HepG2 (cell line): ENCODE results near the gene NAB2. TPM values are rescaled to one million over a fixed set of nuclear protein-coding genes. Genes with fewer than 3 reads are reported as not detected.

Experiments
- KDM4B ChIP-seq: sonication (generic); formaldehyde crosslinking; IDR thresholded peaks from 2 replicates; pipeline ENCODE4 v1.4.0; 2020; ENCODE audit warnings: missing genetic modification reagents
- NAIF1 ChIP-seq: sonication (generic); formaldehyde crosslinking; IDR thresholded peaks from 2 replicates; pipeline ENCODE4 v1.5.0; 2020; ENCODE audit warnings: mild to moderate bottlenecking, missing genetic modification reagents, borderline replicate concordance
- PHB2 ChIP-seq: fragments of 450-650 bp; IDR thresholded peaks from 2 replicates; pipeline ENCODE4 v1.6.1; 2018; ENCODE audit not compliant: partially characterized antibody
- POGZ ChIP-seq: sonication (generic); formaldehyde crosslinking; IDR thresholded peaks from 2 replicates; pipeline ENCODE4 v1.4.0; 2020; ENCODE audit warnings: mild to moderate bottlenecking, missing genetic modification reagents
- SIN3B ChIP-seq: fragments of 150-350 bp; IDR thresholded peaks from 2 replicates; pipeline ENCODE4 v1.6.1; 2014; ENCODE audit warnings: low read length
- ZBTB3 ChIP-seq: sonication (generic); formaldehyde crosslinking; IDR thresholded peaks from 2 replicates; pipeline ENCODE4 v1.4.0; 2020; ENCODE audit warnings: low read depth, mild to moderate bottlenecking, moderate library complexity, missing genetic modification reagents, borderline replicate concordance
- ZBTB37 ChIP-seq: sonication (generic); formaldehyde crosslinking; IDR thresholded peaks from 2 replicates; pipeline ENCODE4 v1.4.0; 2020; ENCODE audit warnings: mild to moderate bottlenecking, missing genetic modification reagents
- ZNF335 ChIP-seq: sonication (generic); formaldehyde crosslinking; IDR thresholded peaks from 2 replicates; pipeline ENCODE4 v1.4.0; 2020; ENCODE audit warnings: missing genetic modification reagents
- ZNF7 ChIP-seq: IDR thresholded peaks from 2 replicates; pipeline ENCODE4 v1.6.1; 2016; ENCODE audit warnings: missing biosample characterization, missing genetic modification reagents
- ZSCAN25 ChIP-seq: sonication (generic); formaldehyde crosslinking; IDR thresholded peaks from 2 replicates; pipeline ENCODE4 v1.8.0; 2022; ENCODE audit warnings: mild to moderate bottlenecking, missing genetic modification reagents
- ZUFSP ChIP-seq: sonication (generic); formaldehyde crosslinking; IDR thresholded peaks from 2 replicates; pipeline ENCODE4 v1.9.0; 2021; ENCODE audit warnings: missing genetic modification reagents, mild to moderate bottlenecking, borderline replicate concordance
- polyA plus RNA-seq, 8 experiments: library from polyadenylated mRNA; depleted of rRNA in 3 of 8; stranded (reverse) in 7 of 8; unstranded in 1 of 8; fragments of >200 nt; fragmentation: Illumina TruSeq in 4 of 8; extraction: Trizol in 4 of 8; gene quantifications; 2 replicates each; pipeline versions ENCODE4 v1.2.1 to v1.2.3, GENCODE V29; 2011 to 2016; ENCODE audit warnings: low read depth in 4 of 8, missing spikeins in 1 of 8, mixed read lengths in 1 of 8; ENCODE audit not compliant: insufficient read depth in 1 of 8
- total RNA-seq, 5 experiments: library from RNA; depleted of rRNA; stranded (reverse); fragments of >200 nt; fragmentation: Illumina TruSeq; extraction: Trizol; gene quantifications; 2 replicates each; pipeline ENCODE4 v1.2.3, GENCODE V29; 2016; ENCODE audit warnings: low read depth in 1 of 5
- TF ChIP-seq, protein P1 (sequence below): IDR thresholded peaks from 2 replicates; pipeline ENCODE4 v1.6.1; 2016; ENCODE audit warnings: low read depth
- TF ChIP-seq, protein P2 (sequence below): sonication (generic); formaldehyde crosslinking; IDR thresholded peaks from 2 replicates; pipeline ENCODE4 v1.5.1; 2020; ENCODE audit warnings: mild to moderate bottlenecking, missing genetic modification reagents, moderate library complexity
- TF ChIP-seq, protein P3 (sequence below): sonication (generic); formaldehyde crosslinking; IDR thresholded peaks from 2 replicates; pipeline ENCODE4 v1.4.0; 2020; ENCODE audit warnings: mild to moderate bottlenecking, missing genetic modification reagents, borderline replicate concordance

Gene NAB2
- total and polyA plus RNA-seq, 2 of the 13 experiments (the other 11 are each of a cell fraction or from before 2014, with no cell fraction given): 11.7 to 12.9 TPM

DNA sequence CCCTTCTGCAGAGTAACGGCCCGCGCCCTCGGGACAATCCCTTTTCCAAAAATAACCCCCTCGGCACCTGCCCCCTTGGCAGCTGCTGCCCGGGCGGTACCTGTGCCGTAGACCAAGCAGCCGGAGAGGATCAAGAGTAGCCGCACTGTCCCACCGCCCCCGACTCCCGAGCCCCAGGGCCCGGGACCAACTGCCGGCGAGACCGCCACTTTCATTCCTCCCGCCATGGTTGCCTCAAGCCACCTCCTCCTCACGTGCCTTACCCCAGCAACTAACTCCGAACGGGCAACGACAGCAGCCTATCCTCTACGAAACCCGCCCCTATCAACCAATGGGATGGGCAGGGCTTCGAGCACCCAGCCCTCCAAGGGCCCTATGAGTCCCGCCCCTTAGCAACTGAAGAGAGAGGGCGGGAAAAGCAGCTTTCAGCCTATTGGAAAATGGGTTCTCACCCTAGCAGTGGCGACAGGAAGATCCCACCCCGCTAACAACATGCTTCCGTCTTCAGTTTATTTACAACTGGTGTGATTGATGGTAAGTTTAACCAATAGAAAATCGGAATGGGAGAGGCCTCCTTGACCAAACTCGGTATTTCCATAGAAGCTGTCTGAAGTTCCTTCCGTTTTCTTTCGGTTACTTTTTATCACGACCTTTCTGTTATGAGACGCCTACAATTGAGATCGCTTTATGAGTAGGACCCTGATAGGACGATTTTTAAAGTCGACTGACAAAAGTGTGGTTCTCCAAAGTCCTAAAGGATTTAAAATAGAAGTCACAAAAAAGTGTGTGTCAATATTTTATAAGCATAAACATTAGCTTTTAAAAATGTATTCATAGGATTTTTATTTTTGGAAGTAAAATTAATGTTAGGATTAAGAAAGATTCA, 10.2 kb upstream of the NAB2 start, which contains the start of gene NEMP1 (continued):
- TF ChIP-seq ZSCAN25 (CRISPR knock-in tag) (no peak), POGZ (CRISPR knock-in tag) (peak; percentile 53; the same call in 1 of the 2 replicates), ZBTB37 (CRISPR knock-in tag) (no peak), ZNF7 (CRISPR knock-in tag) (no peak), ZBTB3 (CRISPR knock-in tag) (no peak), ZNF335 (CRISPR knock-in tag) (no peak; the same call in 1 of the 2 replicates), KDM4B (CRISPR knock-in tag) (no peak), ZUFSP (CRISPR knock-in tag) (no peak), SIN3B (peak; percentile 96), PHB2 (no peak), NAIF1 (CRISPR knock-in tag) (no peak)
- TF ChIP-seq, protein P1, sequence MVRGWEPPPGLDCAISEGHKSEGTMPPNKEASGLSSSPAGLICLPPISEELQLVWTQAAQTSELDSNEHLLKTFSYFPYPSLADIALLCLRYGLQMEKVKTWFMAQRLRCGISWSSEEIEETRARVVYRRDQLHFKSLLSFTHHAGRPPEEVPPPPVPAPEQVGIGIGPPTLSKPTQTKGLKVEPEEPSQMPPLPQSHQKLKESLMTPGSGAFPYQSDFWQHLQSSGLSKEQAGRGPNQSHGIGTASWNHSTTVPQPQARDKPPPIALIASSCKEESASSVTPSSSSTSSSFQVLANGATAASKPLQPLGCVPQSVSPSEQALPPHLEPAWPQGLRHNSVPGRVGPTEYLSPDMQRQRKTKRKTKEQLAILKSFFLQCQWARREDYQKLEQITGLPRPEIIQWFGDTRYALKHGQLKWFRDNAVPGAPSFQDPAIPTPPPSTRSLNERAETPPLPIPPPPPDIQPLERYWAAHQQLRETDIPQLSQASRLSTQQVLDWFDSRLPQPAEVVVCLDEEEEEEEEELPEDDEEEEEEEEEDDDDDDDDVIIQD: peak; percentile 60; the same call in 1 of the 2 replicates
- TF ChIP-seq, protein P2, sequence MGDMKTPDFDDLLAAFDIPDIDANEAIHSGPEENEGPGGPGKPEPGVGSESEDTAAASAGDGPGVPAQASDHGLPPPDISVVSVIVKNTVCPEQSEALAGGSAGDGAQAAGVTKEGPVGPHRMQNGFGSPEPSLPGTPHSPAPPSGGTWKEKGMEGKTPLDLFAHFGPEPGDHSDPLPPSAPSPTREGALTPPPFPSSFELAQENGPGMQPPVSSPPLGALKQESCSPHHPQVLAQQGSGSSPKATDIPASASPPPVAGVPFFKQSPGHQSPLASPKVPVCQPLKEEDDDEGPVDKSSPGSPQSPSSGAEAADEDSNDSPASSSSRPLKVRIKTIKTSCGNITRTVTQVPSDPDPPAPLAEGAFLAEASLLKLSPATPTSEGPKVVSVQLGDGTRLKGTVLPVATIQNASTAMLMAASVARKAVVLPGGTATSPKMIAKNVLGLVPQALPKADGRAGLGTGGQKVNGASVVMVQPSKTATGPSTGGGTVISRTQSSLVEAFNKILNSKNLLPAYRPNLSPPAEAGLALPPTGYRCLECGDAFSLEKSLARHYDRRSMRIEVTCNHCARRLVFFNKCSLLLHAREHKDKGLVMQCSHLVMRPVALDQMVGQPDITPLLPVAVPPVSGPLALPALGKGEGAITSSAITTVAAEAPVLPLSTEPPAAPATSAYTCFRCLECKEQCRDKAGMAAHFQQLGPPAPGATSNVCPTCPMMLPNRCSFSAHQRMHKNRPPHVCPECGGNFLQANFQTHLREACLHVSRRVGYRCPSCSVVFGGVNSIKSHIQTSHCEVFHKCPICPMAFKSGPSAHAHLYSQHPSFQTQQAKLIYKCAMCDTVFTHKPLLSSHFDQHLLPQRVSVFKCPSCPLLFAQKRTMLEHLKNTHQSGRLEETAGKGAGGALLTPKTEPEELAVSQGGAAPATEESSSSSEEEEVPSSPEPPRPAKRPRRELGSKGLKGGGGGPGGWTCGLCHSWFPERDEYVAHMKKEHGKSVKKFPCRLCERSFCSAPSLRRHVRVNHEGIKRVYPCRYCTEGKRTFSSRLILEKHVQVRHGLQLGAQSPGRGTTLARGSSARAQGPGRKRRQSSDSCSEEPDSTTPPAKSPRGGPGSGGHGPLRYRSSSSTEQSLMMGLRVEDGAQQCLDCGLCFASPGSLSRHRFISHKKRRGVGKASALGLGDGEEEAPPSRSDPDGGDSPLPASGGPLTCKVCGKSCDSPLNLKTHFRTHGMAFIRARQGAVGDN (CRISPR knock-in tag): peak; percentile 93
- TF ChIP-seq, protein P3, sequence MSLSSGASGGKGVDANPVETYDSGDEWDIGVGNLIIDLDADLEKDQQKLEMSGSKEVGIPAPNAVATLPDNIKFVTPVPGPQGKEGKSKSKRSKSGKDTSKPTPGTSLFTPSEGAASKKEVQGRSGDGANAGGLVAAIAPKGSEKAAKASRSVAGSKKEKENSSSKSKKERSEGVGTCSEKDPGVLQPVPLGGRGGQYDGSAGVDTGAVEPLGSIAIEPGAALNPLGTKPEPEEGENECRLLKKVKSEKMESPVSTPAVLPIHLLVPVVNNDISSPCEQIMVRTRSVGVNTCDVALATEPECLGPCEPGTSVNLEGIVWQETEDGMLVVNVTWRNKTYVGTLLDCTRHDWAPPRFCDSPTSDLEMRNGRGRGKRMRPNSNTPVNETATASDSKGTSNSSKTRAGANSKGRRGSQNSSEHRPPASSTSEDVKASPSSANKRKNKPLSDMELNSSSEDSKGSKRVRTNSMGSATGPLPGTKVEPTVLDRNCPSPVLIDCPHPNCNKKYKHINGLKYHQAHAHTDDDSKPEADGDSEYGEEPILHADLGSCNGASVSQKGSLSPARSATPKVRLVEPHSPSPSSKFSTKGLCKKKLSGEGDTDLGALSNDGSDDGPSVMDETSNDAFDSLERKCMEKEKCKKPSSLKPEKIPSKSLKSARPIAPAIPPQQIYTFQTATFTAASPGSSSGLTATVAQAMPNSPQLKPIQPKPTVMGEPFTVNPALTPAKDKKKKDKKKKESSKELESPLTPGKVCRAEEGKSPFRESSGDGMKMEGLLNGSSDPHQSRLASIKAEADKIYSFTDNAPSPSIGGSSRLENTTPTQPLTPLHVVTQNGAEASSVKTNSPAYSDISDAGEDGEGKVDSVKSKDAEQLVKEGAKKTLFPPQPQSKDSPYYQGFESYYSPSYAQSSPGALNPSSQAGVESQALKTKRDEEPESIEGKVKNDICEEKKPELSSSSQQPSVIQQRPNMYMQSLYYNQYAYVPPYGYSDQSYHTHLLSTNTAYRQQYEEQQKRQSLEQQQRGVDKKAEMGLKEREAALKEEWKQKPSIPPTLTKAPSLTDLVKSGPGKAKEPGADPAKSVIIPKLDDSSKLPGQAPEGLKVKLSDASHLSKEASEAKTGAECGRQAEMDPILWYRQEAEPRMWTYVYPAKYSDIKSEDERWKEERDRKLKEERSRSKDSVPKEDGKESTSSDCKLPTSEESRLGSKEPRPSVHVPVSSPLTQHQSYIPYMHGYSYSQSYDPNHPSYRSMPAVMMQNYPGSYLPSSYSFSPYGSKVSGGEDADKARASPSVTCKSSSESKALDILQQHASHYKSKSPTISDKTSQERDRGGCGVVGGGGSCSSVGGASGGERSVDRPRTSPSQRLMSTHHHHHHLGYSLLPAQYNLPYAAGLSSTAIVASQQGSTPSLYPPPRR (CRISPR knock-in tag): no peak
